ENCODE data around the gene SERPING1.

The SERPING1 gene

DNA sequence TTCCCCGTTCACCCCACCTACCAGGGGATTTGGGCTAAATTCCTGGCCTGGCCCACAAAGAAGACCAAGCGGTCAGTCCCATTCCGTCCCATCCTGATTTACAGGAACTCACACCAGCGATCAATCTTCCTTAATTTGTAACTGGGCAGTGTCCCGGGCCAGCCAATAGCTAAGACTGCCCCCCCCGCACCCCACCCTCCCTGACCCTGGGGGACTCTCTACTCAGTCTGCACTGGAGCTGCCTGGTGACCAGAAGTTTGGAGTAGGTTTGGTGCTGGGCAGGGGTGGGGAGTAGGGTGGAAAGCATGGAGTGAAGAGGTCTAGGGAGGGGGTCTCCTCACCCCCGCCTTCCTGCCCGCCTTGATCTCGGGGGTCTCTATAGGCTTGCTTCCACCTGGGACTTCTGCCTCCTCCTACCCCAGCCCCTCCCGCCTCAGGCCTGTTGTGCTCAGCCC lies at the start of gene SERPING1:
Gene SERPING1 (plus strand): TSS at position 225 of the 455 bp plus-strand sequence. CDS start 586 bp downstream, outside the sequence.
- no peak for DNase-seq (ENCODE audit: low read depth)

DNA sequence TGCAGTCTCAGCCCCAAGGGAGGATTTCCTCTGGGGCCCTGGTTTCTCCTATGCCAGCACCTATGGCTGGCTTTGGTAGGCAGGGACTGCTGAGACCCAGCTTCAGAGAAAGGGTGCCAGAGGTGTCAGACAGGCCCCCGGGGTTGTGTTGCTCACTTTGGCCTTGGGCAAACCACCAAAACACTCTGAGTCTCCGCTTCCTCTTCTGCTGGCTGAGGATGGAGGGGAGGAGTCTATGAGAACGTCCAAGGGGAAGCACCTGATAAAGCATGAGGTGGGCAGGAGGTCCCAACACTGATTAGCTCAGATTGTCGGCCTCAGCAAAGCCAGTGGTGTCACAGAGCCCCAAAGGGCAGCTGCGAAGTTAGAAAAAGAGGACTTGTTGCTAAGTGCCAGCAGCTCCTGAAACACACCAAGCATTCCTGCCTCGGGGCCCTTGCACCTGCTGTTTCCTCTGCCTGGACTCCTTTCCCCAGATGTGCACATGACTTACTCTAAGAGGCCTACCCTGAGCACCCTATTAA lies 49.6 kb upstream of the SERPING1 start:
- DNase-seq (ENCODE audit: low read depth): peak; percentile 35

DNA sequence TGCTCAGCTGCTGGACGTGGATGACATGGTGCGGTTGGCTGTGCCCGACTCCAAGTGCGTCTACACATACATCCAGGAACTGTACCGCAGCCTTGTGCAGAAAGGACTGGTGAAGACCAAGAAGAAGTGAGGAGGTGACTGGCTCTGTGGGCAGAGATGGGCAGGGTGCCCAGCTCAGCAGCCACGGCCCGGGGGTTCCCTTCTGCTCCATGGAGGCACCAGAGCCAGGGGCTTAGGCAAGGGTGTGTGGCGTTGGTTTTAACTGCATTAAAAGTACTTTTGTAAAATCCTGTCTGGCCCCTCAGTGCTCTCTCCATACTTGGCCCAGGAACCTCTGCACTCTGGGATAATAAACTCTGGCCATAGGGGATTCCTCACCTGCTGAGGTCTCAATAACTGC lies 47.5 kb upstream of the SERPING1 start:
- no peak for DNase-seq (ENCODE audit: low read depth)

DNA sequence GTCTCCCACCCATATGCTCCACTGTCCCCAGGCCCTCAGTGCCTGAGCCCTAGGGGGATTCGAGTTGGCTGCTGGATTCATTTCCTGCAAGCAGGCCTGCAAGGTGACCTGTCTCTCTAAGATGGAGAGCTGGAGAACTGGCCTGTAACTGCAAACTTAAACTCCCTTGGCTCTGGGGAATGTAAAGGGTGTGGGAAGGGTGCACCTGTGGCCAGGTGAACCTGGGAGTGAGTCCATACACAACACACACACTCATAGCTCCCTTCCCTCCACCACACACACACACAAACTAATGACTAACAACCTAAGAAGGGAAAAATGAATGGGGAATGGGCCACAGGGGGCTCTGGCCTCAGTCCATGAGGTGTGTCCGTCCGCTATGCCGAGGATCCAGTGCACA lies 45.5 kb upstream of the SERPING1 start:
- DNase-seq (ENCODE audit: low read depth): no peak

DNA sequence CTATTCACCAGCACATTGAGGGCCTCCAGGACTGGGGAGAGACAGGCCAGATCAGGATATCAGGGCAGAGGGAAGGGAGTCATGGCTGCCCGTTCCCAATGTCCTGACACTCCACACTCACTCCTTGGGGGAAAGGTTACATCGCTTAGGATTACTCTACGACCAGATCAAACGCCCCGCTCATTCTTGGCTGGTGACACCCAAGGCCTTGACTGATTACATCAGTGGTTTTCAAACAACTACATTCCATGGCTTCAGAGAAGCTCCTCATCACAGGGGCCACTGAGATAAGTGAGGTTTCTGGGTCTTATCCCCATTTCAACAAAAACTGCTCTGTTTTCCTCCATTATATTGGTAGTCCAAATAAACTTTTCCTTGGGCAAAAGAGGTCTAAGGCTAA lies 45.0 kb upstream of the SERPING1 start:
- DNase-seq (ENCODE audit: low read depth): no peak

DNA sequence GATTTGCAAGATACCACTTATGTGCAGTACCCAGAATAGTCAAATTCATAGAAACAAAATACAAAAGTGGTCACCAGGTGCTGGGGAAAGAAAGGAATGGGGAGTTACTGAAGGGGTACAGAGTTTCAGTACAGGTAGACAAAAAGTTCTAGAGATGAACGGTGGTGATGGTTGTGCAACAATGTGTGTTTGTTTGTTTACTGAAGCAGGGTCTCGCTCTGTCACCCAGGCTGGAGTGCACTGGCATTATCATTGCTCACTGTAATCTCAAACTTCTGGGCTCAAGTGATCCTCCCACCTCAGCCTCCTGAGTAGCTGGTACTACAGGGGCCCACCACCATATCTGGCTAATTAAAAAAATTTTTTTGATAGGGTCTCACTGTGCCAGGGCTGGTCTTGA lies 42.1 kb upstream of the SERPING1 start:
- DNase-seq (ENCODE audit: low read depth): no peak

DNA sequence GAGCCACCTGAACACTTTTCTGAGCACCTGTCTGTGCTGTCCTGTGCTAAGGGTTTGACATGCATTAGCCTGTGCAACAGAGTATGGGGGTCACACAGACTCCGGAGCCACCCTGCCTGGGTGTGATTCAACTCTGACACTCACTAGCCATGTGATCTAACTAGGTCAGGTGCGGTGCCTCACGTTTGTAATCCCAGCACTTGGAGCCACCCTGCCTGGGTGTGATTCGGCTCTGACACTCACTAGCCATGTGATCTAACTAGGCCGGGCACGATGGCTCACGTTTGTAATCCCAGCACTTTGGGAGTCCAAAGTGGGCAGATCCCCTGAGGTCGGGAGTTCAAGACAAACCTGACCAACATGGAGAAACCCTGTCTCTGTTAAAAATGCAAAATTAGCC lies 41.4 kb upstream of the SERPING1 start:
- DNase-seq (ENCODE audit: low read depth): no peak

DNA sequence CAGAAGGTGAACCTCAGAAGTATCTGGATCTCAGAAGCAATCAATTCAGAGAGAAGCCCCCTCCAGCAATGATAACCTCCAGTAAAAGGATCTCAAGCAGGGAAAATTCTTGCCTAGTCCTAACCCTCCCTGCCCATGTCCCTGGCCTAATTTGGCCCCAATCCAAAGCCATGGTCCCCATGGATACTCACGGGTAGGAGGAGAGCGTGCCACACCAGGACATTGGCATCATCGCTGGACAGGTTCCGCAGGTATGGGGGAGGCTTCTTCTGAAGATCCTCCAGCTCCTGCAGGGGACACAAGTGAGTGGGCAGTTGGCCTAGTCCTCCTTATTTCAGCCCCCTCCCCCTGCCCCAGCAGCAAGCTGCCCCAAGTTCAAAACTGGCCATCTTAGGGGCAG lies 37.3 kb upstream of the SERPING1 start:
- DNase-seq (ENCODE audit: low read depth): no peak

DNA sequence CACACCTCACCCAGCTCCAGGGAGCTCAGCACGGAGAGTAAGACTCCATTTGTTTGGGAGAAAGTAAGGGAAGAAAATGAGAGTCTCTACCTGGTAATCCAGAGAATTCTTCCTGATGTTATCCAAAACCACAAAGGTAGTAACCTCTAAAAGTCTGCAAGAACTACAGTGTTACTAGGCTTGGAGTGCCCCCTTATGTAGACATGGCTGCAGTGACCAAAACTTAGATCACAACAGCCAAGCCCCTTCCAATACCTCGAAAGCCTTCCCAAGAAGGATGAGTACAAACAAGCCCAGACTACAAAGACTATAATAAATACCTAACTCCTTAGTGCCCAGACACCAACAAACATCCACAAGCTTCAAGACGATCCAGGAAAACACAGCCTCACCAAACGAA lies 34.9 kb upstream of the SERPING1 start:
- no peak for DNase-seq (ENCODE audit: low read depth)

DNA sequence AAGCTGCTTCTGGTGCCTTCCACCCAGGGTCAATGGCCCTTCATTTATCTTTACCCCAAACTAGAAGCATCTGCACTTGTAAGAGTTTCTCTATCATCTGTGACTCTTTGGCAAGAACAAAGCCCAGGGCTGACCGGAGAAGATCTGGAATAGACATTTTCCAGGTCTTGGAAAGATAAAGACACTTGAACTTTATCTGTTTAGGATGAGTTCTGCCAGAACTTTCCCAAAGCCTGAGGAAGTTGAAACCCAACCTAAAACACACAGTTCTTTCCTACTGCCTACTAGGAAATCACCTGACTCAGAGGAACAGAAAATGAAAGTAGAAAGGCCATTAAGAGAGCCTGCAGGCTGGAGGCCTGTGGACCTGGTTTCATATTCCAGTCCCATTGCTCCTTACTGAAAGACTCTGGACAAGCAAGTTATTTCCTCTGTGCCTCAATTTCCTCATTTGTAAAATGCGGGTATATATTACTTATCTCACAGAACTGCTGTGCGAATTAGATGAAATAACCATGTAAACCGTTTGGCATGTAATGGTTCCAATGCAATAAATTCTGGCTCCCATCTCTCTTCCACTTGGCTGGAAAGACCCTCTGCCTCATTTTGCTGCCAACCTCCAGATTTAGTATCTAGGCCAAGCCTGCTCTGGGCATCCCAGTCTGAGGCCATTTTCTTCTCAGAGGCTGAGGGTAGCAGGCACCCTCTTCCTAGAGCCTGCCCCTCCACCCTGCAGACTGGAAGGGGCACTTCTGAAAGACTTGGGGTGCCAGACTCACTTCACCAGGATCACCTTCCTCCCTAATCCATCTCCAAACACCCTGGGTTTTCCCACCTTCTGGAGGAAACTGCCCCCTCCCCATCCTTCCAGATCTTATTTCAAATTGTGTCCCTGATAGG lies 31.2 kb upstream of the SERPING1 start:
- peak; percentile 61 for DNase-seq (ENCODE audit: low read depth)

DNA sequence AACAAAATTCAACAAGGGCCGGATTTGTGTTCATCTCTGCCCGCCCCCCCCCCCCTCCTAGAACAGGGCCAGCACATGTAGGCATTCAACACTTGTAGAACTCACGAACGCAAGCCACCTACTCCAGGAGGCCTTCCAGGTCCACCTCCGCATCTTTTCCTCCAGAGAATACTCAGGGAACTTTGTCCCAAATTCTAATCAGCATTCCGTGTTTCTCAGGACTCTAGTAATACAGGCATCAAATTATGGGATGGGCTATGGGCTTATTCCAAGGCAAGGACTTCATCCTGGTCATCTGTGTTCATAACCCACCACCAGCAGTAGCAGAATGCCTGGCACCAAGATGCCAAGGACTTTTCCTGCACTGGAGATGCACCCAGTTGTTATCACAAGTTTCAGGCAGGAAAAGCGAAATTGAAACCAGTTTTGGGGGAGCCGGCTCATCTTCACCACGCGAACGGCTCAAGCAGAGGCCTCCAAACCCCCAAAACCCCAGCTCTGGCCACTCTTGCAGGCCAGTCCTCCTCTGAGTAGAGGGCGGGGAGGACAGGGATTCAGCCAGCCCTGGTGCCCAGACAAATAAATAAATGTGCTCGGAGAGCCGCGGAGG lies 30.5 kb upstream of the SERPING1 start:
- peak; percentile 50 for DNase-seq (ENCODE audit: low read depth)

DNA sequence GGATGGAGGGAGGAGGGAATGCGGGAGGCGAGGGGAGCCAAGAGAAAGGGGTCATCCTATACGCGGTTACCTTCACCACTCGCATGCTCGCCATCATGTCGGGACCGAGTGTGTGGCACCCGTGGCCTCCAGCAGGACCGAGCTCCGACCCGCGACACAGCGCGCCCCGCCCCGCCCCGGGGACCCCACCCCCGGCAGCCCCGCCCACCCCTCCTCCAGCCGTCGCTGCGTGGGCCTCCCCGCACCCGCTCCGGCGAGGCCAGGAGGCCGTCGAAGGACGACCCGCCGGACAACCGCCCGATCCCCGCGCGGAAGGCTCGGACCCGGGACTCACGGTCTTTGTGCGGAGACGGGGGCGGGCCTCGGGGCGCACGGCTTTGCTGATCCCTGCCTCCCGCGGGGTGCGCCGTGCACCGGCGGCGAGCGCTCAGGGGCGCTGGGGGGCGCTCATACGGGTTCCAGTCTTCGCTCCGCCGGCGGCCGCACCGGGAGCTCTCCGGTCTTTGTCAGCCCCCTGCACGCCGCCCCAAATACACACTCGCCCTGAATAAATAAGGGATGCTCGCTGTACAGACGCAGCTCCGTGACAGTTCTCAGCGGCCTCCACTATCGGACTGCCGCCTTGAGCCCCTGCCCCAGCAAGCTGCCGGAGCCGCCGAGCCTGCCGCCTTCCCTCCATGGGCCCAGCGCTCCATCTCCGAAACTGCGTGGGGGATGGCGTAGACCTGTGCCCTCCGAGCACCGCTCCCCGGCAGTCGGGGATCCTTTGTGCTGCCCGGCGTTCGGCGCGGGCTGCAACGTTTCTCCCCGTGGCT lies 29.8 kb upstream of the SERPING1 start, which contains the start of gene UBE2L6:
Gene UBE2L6 (minus strand): TSS at position 158 of the 815 bp plus-strand sequence. CDS start 61 bp downstream, at position 97.
- DNase-seq (ENCODE audit: low read depth): peak; percentile 54

DNA sequence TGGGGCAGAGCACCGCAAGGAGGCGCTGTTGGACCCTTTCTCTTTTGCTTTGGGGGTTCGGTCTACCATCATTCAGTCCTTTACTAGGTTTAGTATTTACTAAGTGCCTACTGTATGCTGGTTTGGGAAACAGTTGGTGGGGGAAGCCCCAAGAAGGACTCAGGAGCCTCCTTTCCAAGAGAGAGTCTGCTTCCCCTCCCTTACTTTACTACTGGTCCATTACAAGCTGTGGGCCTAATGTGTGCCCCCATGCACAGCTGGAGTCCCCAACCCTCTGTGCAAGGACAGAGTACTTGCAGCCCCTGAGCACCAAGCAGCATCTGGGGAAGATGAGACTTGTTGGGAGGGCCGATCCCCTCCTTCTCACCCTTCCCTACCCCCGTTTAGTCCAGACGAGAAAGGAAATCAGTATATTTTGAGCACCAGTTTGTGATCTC lies 29.1 kb upstream of the SERPING1 start:
- peak; percentile 83 for DNase-seq (ENCODE audit: low read depth)

DNA sequence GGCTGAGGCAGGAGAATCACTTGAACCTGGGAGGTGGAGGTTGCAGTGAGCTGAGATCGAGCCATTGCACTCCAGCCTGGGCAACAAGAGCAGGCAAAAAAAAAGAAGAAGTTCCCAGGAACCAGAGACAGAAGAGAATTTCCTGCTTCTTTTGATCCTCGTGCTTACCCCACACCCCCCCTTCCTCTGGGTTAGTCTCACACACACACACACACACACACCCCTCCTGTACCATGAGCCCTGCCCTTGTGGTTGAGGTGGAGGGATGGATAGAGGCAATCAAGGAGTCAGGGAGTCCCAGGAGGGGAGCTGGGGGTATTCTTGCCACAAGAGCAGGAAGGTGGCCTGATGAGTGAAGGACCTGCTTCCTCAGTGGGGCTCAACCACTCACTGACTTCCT lies 25.9 kb upstream of the SERPING1 start:
- no peak for DNase-seq (ENCODE audit: low read depth)

DNA sequence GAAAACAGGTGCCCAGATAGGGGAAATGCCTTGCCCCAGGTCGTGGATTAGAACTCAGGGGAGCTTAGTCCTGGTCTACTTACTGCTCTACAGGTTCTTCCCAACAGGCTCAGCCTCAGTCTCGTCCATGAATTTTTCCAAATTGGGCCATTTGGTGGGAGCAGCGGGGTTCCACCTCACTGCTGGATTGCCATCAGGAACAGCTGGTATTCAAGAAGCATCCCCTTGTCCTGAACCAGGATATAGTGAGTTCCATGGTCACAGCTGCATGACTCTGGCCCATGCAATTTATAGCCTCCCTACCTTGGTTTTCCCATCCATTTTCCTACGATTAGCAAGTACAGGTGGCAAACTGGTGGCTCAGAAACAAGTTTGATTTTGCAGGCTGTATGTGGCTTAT lies 23.4 kb upstream of the SERPING1 start:
- no peak for DNase-seq (ENCODE audit: low read depth)

DNA sequence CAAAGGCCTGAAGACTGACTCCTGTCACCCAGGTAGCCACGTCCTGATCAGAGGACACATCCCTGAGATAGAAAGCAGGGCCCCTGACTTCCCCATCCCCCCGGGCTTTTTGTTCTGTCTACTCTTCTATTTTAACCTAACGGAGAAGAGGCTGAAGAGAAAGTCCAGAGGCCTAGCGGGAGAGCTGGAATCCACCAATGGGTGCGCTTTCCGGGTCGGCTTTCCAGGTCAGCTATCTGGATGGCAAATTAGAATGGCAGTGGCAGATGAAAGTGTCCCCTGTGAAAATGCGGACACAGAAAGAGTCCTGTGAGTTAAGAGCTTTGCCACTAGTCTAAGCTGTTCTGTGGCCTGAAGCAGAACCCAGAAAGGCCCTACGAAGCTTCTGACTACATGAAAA lies 13.1 kb upstream of the SERPING1 start:
- DNase-seq (ENCODE audit: low read depth): no peak

DNA sequence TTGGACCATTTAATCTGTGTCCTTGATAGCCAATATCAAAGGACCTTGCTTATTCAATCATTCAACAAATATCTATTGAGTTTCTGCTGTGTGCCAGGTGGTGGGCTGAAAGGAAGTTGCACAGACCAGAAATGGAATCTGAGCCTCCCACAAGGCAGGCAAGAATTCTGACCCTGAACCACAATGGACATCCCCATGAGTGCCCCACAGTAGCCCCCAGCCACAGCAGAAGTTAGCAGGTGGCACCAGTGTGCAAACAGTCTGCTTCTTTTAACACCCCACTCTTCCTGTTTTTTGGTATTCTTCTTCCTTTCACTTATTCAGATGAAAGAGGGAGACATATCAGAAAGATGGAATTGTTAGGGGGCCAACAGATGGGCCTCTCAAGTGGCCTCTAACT lies 12.2 kb upstream of the SERPING1 start:
- DNase-seq (ENCODE audit: low read depth): no peak

DNA sequence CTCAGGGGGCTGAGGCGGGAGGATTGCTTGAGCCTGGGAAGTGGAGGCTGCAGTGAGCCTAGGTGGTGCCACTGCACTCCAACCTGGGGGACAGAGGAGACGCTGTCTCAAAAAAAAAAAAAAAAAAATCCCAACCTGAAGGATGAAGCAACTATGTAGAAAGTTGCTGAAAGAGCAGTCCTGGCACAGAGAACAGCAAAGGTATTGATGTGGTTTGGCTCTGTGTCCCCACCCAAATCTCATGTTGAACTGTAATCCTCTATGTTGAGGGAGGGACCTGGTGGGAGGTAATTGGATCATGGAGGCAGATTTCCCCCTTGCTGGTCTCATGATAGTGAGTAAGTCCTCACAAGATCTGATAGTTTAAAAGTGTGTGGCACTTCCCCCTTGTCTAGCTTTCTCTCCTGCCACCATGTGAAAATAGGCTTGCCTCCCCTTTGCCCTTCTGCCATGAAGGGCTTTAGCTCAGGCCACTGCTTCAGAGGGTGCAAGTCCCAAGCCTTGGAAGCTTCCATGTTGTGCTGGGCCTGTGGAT lies 10.7 kb upstream of the SERPING1 start:
- no peak for DNase-seq (ENCODE audit: low read depth)

DNA sequence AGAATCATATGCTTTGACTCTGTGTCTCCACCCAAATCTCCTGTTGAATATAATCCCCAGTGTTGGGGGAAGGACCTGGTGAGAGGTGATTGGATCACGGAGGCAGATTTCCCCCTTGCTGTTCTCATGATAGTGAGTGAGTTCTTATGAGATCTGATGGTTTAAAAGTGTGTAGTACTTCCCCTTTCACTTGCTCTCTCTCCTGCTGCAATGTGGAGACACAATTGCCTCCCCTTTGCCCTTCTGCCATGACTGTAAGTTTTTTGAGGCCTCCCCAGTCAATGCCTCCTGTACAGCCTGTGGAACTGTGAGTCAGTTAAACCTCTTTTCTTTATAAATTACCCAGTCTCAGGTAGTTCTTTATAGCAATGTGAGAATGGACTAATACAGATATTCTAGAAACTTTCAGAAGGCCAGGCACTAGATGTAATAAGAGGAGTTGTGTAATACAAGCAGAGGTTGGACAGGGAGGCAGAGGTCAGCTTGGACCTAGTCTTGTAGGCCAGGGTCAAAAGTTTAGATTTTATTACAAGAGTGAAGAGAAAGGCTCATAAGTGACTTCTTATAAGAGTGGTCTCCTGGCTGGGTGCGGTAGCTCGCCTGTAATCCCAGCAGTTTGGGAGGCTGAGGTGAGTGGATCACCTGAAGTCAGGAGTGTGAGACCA lies 9.3 kb upstream of the SERPING1 start:
- DNase-seq (ENCODE audit: low read depth): no peak

DNA sequence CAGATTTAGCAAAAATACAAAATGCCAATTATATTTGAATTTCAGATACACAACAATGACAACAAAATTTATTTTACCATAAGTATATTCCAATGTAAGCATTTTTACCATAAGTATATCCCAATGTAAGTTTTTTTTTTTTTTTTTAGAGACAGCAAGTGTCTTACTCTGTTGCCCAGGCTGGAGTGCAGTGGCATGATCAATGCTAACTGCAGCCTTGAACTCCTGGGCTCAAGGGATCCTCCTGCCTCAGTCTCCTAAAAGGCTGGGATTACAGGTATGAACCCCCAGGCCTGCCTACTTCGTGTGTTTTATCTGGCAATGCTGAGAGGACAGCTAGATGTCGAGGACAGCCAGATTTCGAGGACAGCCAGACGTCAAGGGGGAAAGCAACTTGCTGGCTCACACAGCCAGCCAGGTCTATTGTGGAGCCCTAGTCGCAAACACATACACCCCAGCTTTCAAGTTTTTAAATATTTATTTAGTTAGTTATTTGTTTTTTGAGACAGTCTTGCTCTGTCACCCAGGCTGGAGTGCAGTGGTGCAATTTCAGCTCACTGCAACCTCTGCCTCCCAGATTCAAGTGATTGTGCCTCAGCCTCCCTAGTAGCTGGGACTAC lies 1.1 kb upstream of the SERPING1 start:
- DNase-seq (ENCODE audit: low read depth): no peak

Measured in ELR (cell line).